Ammon's horn (tissue), 1 donor: ENCODE data around the gene GRB10.
"Not testable (repeated sequence)": the region's sequence is repeated elsewhere in the genome, so short reads cannot be mapped to it uniquely, and the experiment has no call there.

Experiments used
- DNase-seq: peaks from one replicate; pipeline ENCODE4 v3.0.0-alpha.2; 2016; ENCODE audit warnings: low spot score

GRB10 gene

GRCh38 chr7:50580057-50580456, 202.6 kb downstream of the GRB10 start:
- DNase-seq: no peak

GRCh38 chr7:50578105-50578504, 204.6 kb downstream of the GRB10 start:
- not testable (repeated sequence) for DNase-seq

- DNase-seq: no peak
Observed at GRCh38 chr7:50577569-50577968, 205.1 kb downstream of the GRB10 start.

DNA sequence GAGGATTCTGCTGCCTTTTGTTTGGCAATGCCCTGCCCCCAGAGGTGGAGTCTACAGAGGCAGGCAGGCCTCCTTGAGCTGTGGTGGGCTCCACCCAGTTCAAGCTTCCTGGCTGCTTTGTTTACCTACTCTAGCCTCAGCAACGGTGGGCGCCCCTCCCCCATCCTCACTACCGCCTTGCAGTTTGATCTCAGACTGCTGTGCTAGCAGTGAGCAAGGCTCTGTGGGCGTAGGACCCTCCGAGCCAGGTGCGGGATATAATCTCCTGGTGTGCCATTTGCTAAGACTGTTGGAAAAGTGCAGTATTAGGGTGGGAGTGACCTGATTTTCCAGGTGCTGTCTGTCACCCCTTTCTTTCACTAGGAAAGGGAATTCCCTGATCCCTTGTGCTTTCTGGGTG, 206.3 kb downstream of the GRB10 start:
- DNase-seq: not testable (repeated sequence)

GRCh38 chr7:50567715-50568261, 214.9 kb downstream of the GRB10 start:
- DNase-seq: no peak

DNA sequence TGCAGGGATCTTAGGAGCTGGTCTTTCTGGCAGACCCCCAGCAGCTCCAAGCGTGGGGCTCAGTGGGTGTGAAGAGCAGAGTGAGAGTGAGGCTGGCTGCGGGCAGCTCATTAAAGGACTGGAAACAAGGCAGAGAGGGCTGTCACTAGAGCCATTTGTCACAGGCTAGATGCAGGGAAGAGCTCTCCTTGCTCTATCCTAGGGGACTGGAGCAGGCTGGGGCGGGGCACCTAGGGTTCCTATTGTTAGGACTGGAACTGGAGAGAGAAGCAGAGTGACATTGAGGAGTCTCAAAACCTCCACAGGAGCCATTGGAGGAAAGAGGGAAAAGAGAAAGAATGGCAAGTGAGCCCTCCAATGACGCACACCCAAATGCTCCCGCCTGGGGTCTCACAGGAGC, 216.7 kb downstream of the GRB10 start:
- no peak for DNase-seq

DNA sequence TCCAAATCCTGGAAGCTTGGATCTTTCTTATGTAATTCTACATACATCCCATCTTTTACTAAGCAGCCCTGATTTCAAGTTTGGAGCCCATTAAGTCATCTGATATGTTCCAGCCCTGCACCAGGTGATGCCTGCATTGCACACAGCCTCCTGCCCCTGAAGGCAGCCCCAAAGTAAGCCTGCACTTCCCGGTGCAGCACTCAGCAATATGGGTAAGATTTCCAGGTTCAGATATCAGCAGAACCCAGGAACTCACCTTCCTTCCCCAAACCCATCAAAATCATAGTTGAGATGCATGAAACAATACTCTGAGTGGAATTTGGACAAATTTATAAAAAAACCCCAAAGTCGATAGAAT, 217.2 kb downstream of the GRB10 start:
- no peak for DNase-seq

GRCh38 chr7:50564640-50565558, 217.8 kb downstream of the GRB10 start, which contains the start of gene DDC:
DDC (minus strand) TSS chr7:50565405; CDS start chr7:50544085, 21,320 bp downstream.
- DNase-seq: no peak

DNA sequence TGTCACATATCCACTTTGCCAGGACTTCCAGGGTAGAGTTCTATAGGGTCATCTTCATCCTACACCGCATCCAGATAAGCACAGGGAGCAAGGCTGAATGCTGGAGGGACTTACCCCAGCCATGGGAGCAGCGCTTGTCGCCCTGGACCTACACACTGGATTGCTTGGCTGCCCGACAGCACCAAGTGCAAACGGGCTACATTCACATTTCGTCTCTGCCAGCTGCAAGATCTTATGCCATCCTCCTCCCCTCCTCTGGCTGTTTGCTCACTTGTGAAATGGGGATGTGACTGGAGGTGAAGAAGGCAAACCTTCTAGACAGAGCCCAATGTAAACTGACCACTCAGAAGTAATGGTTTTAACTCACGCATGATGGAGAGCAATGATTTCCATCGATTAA, 218.5 kb downstream of the GRB10 start:
- no peak for DNase-seq

- DNase-seq: no peak
Observed at GRCh38 chr7:50562136-50562535, 220.6 kb downstream of the GRB10 start.

DNA sequence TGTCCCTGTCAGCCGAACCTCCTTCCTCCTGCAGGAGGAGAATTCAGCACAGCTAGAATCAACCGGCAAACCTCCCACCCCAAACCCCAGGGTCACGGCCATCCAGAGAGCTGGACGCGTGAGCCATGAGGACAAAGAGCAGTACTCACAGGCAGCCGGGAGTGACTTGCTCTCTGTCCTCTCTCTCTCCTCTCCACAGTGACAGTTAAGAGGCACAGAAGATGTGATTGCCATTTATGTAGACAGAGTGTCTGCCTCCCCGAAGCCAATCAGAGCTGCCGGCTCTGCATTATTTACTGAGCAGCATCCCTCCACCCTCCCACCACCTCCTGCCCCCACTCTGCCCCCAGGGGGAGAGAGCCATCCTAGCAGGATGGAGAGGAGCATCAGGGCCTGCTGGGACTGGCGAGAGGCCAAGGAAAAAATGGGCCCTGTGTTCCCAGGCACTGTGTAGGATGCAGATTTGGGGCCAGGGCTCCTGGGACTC, 221.8 kb downstream of the GRB10 start:
- DNase-seq: no peak

GRCh38 chr7:50559881-50560280, 222.8 kb downstream of the GRB10 start:
- DNase-seq: no peak

DNA sequence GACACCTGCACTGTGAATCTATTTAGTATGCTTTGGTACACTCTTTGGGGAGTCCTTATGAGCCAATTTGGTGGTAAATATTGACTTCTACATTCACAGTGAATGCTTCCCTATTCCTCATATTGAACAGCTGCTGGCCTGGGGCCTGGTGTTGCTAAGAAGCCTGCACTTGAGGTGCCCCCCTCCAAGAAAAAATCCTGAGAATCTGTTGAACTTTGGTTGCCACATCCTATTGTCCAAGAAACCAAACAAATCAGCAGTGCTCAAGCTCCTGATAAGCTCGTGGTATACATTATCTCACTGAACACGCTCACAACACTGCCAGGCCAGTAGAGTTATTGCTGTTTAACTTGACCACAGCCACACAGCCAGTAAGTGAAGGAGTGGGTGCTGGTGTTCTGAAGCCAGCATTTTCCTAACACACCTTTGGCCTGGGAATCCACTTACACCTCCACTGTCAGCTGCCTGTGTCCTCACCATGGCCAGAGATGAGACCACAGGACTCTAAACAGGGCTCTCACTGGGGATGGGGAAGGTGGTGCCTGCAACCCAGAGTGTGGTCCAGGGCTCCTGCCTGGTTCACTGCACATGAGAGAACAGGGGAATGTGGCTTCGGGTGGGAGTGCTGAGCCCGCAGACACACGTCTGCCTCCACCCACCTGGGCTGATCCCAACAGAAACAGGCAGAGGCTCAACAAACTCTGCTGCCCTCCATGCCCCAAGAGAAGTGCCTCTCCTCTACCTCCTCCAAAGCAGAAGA, 224.2 kb downstream of the GRB10 start:
- no peak for DNase-seq

DNA sequence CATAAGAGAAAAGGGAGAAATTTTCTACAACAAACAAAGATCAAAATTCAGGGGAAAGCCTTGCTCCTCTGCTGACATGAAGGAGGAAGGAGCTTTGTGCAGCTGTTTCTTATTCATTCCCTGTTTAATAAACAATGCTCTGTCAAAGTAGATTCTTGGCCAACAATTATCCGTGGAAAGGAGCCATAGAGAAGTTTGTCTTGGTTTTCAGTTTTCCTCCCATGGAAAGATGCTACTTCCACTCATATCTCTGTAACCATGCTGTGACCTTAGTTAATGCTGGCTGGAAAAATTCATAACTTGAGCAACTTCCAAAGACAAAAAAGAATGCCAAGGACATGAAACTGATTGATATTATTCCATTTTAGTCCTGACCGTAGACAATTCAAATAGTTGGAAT, 225.6 kb downstream of the GRB10 start:
- no peak for DNase-seq

- no peak for DNase-seq
Observed at GRCh38 chr7:50556247-50556991, 226.3 kb downstream of the GRB10 start.

DNA sequence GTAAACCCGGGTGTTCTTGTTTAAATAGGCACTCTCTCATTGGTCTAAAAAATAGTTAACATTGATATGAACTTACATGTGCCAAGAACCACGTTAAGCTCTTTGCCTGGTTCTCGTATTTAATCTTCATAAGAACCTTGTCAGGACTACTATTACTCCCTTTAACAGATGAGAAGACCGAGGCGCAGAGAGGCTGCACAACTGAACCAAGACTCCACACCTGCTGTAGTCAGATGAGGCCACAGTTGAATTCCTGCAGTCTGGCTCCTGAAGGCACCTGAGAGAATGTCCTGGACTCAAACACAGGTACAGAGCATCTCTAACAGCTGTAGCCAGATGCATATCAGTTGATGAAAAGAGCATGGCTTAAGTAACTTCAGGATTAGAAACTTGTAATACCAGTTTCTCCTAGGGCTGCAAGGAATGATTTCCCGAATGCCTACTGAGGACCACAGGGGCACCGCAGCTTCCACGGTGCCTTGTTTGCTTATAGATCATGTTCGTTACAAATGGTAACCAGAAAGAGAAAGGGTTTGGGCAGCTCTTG, 227.0 kb downstream of the GRB10 start:
- no peak for DNase-seq

- DNase-seq: no peak
Observed at GRCh38 chr7:50554431-50555322, 228.0 kb downstream of the GRB10 start.

- DNase-seq: no peak
Observed at GRCh38 chr7:50553973-50554372, 228.7 kb downstream of the GRB10 start.

GRCh38 chr7:50552921-50553320, 229.8 kb downstream of the GRB10 start:
- no peak for DNase-seq

GRCh38 chr7:50552139-50552538, 230.6 kb downstream of the GRB10 start:
- no peak for DNase-seq

DNA sequence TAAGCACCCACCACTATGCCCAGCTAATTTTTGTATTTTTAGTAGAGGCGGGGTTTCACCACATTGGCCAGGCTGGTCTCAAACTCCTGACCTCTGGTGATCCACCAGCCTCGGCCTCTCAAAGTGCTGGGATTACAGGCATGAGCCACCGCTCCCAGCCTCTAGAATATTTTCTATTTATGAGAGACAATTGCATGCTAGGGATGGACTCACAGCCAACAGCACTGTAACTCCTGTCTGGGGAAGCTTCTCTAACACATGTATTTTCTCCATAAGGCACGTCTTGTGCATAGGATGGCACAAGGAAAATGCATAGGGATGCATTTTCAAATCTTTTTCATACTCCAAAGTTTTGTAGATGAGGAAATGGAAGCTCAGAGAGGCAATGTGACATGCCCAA, 237.1 kb downstream of the GRB10 start:
- not testable (repeated sequence) for DNase-seq
